ENCODE data around the gene ERC2. TPM values are rescaled to one million over a fixed set of nuclear protein-coding genes. Genes with fewer than 3 reads are reported as not detected.

ERC2 gene
- total and polyA plus RNA-seq, 2 donors (not counting 3 experiments of a cell fraction or from before 2014, with no cell fraction given): 5.6 to 15.5 TPM

DNA sequence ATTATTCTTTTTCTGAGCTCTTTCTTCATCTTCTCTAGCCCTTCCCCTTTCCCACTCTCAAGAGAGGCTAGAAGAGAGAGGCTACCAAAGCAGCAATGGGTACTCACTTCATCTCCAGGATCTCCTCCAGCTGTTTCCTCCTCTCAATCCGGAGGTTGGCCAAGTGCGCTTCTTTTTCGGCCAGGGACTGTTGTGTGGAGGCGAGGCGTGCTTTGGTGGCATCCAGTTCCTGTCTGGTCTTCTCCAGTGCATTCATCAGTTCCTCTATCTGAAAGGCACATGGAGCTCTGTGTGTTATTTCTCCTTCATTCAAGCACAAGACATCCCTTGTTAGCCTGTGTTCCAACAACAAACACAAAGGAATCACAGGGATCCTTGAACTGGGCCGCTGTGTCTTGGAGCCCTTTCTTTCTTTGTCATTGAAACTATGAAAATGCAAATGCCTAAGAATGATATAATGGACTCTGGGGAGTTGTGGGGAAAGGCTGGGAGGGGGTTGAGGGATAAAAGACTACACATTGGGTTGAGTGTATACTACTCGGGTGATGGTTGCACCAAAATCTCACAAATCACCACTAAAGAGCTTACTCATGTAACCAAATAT lies 579.9 kb downstream of the ERC2 start:
- no TSS peak for BruUV-seq (replicated peaks)
- POLR2A ChIA-PET: no interaction called here

More for the DNA sequence above, 579.9 kb downstream of the ERC2 start:
- FAIRE-seq (no peak), DNase-seq (ENCODE audit: low read depth, low spot score) (no peak)
- H3K27ac ChIP-seq (ENCODE audit: insufficient read depth, low read depth, low read length): no peak overlapping the region
- no peak overlapping the region for H2AFZ ChIP-seq (ENCODE audit: low read depth, low read length)
- intact Hi-C loops (cut with micrococcal nuclease) (loop anchor here (10.0 kb wide), 1 partner anchor 246 kb away; no protein-coding TSS in a partner anchor), dilution Hi-C loops (cut with MboI; ENCODE audit: extremely low pct_ligation_motif_present, low sequenced_read_pairs) (no loop called here)
- H3K4me1 ChIP-seq (ENCODE audit: control insufficient read depth, extremely low read depth, insufficient read depth, low read length): peaks cover 24% of the 10 kb centered on the region
- H4K20me1 ChIP-seq (replicated peaks; ENCODE audit: control insufficient read depth, extremely low read depth, insufficient read depth, low read length): no peaks in the 10 kb centered on the region
- no peak overlapping the region for H3K9ac ChIP-seq (replicated peaks; ENCODE audit: extremely low read depth, insufficient read depth, low read length)
- H3K9me1 ChIP-seq (replicated peaks; ENCODE audit: control insufficient read depth, extremely low read depth, insufficient read depth, low read length): no peaks in the 10 kb centered on the region
- no peaks in the 10 kb centered on the region for H3K27me3 ChIP-seq (ENCODE audit: control insufficient read depth in 2 of 2, insufficient read depth in 2 of 2, low read length in 2 of 2)
- TF ChIP-seq POLR2AphosphoS5 (IDR thresholded peaks at IDR 0.05; ENCODE audit: insufficient read depth, low read depth, low read length): no peak
- no peak for TF ChIP-seq MYC (IDR thresholded peaks at IDR 0.05; ENCODE audit: low read depth, low read length)
- TF ChIP-seq MAX (IDR thresholded peaks at IDR 0.05; ENCODE audit: insufficient read depth, insufficient read length): no peak
- TF ChIP-seq FOS (IDR thresholded peaks at IDR 0.05; ENCODE audit: borderline replicate concordance, insufficient read depth, low read length): no peak
- TF ChIP-seq CTCF (IDR thresholded peaks at IDR 0.05; ENCODE audit: extremely low read depth in 1 of 2, insufficient read depth in 1 of 2, low read depth in 1 of 2, low read length in 2 of 2): no peak
- no peak for TF ChIP-seq JUN (IDR thresholded peaks at IDR 0.05; ENCODE audit: borderline replicate concordance, insufficient read depth, insufficient read length, low read depth)
- no peak for TF ChIP-seq POLR2A (IDR thresholded peaks at IDR 0.05; ENCODE audit: low read depth, low read length)
- H3K36me3 ChIP-seq (ENCODE audit: control insufficient read depth in 2 of 2, extremely low read depth in 1 of 2, insufficient read depth in 2 of 2, low read length in 2 of 2): no peaks in the 10 kb centered on the region
- H3K4me3 ChIP-seq (replicated peaks in 1 of 3; ENCODE audit: insufficient read depth in 1 of 3, low read depth in 1 of 3, low read length in 3 of 3): no peak overlapping the region
- no peaks in the 10 kb centered on the region for H3K79me2 ChIP-seq (ENCODE audit: control insufficient read depth, insufficient read depth, low read length)
- CTCF ChIA-PET: interaction anchor here (1.4 kb wide), 1 partner anchor 363 kb away, joined by 3 read pairs; no protein-coding TSS in a partner anchor
- H3K4me2 ChIP-seq (ENCODE audit: insufficient read depth, low read length): no peak overlapping the region
- H3K9me3 ChIP-seq (replicated peaks; ENCODE audit: control insufficient read depth, insufficient read depth, low read length): no peaks in the 10 kb centered on the region
